BLaER1 treated with 17β-estradiol and CSF1 and Interleukin-3, amounts not matched to agents 10 nM and 100 nM (cell line): ENCODE results near the gene ATXN2.

Source experiments
- H3K27ac ChIP-seq, 11 experiments: shearing (Covaris generic); formaldehyde crosslinking; 2 replicates each; pipeline ENCODE4 v1.8.1; 2022
- H3K27me3 ChIP-seq, 11 experiments: shearing (Covaris generic); formaldehyde crosslinking; 2 replicates each; pipeline ENCODE4 v1.8.1; 2022
- H3K36me3 ChIP-seq, 11 experiments: shearing (Covaris generic); formaldehyde crosslinking; 2 replicates each; pipeline ENCODE4 v1.8.1; 2022
- H3K4me1 ChIP-seq, 10 experiments: shearing (Covaris generic); formaldehyde crosslinking; 2 replicates each; pipeline ENCODE4 v1.8.1; 2022
- H3K4me2 ChIP-seq, 11 experiments: shearing (Covaris generic); formaldehyde crosslinking; 2 replicates each; pipeline ENCODE4 v1.8.1; 2022
- H3K4me3 ChIP-seq, 10 experiments: shearing (Covaris generic); formaldehyde crosslinking; 2 replicates each; pipeline ENCODE4 v1.8.1; 2022
- H3K9ac ChIP-seq, 11 experiments: shearing (Covaris generic); formaldehyde crosslinking; 2 replicates each; pipeline ENCODE4 v1.8.1; 2022
- H3K9me3 ChIP-seq, 11 experiments: shearing (Covaris generic); formaldehyde crosslinking; replicated peaks in 1 of 11; 2 replicates each; pipeline ENCODE4 v1.8.1; 2022
- H4K20me1 ChIP-seq, 11 experiments: shearing (Covaris generic); formaldehyde crosslinking; 2 replicates each; pipeline ENCODE4 v1.8.1; 2022
- Cebpa-rat ChIP-seq, 11 experiments: shearing (Covaris generic); IDR thresholded peaks; 2 replicates each; pipeline ENCODE4 v1.8.1; 2022

The ATXN2 gene

GRCh38 chr12:111439657-111440151 lies 159.4 kb downstream of the ATXN2 start:
- Histone ChIP-seq H3K4me1 (peaks cover 100% of the 10 kb centered on the region in 10 experiments), H3K4me2 (peak overlapping the region; percentile 93 to 100 (median 98)), H3K36me3 (peaks cover 24 to 58% (median 43%) of the 10 kb centered on the region in 11 experiments; a peak in 21 of 22 replicates), H3K9me3 (no peaks in the 10 kb centered on the region), H3K27me3 (no peaks in the 10 kb centered on the region), H3K4me3 (peak overlapping the region in 2 of 10 experiments; percentile 3 to 61; a peak in 2 of 20 replicates), H3K9ac (peak overlapping the region; percentile 44 to 81 (median 66); a peak in 20 of 22 replicates), H3K27ac (peak overlapping the region; percentile 25 to 92 (median 82)), H4K20me1 (peaks cover 96 to 100% (median 100%) of the 10 kb centered on the region in 11 experiments)
- no peak for TF ChIP-seq Cebpa-rat (IDR thresholded peaks at IDR 0.05)

GRCh38 chr12:111438481-111438880 lies 160.6 kb downstream of the ATXN2 start:
- Histone ChIP-seq H3K9me3 (no peaks in the 10 kb centered on the region), H3K27ac (peak overlapping the region; percentile 57 to 92 (median 82)), H3K4me3 (peak overlapping the region in 9 of 10 experiments; percentile 12 to 61 (median 46); a peak in 12 of 20 replicates), H3K9ac (peak overlapping the region; percentile 63 to 81 (median 72); a peak in 21 of 22 replicates), H4K20me1 (peaks cover 84 to 100% (median 99%) of the 10 kb centered on the region in 11 experiments), H3K4me1 (peaks cover 100% of the 10 kb centered on the region in 10 experiments), H3K27me3 (no peaks in the 10 kb centered on the region), H3K36me3 (peaks cover 18 to 51% (median 43%) of the 10 kb centered on the region in 11 experiments; a peak in 21 of 22 replicates), H3K4me2 (peak overlapping the region; percentile 93 to 100 (median 98))
- peak in 1 of 11 experiments; percentile 44; a peak in 2 of 22 replicates for TF ChIP-seq Cebpa-rat (IDR thresholded peaks at IDR 0.05)

GRCh38 chr12:111437816-111438454 lies 161.2 kb downstream of the ATXN2 start:
- Histone ChIP-seq H3K4me1 (peaks cover 100% of the 10 kb centered on the region in 10 experiments), H3K4me3 (peak overlapping the region in 9 of 10 experiments; percentile 12 to 61 (median 46); a peak in 13 of 20 replicates), H3K27me3 (no peaks in the 10 kb centered on the region), H3K27ac (peak overlapping the region; percentile 57 to 92 (median 82)), H3K9ac (peak overlapping the region; percentile 63 to 81 (median 72)), H3K36me3 (peaks cover 17 to 51% (median 43%) of the 10 kb centered on the region in 11 experiments; a peak in 21 of 22 replicates), H3K9me3 (no peaks in the 10 kb centered on the region), H3K4me2 (peak overlapping the region; percentile 93 to 100 (median 98)), H4K20me1 (peaks cover 83 to 100% (median 96%) of the 10 kb centered on the region in 11 experiments)
- TF ChIP-seq Cebpa-rat (IDR thresholded peaks at IDR 0.05) = peak in 10 of 11 experiments; percentile 53 to 97 (median 89); a peak in 18 of 22 replicates

GRCh38 chr12:111436811-111437210 lies 162.3 kb downstream of the ATXN2 start:
- peak overlapping the region in 10 of 11 experiments; percentile 72 to 92 (median 83); a peak in 20 of 22 replicates for H3K27ac ChIP-seq
- peak overlapping the region; percentile 34 to 81 (median 71); a peak in 19 of 22 replicates for H3K9ac ChIP-seq
- H3K4me2 ChIP-seq = peak overlapping the region; percentile 93 to 100 (median 98)
- peaks cover 12 to 51% (median 43%) of the 10 kb centered on the region in 11 experiments; a peak in 21 of 22 replicates for H3K36me3 ChIP-seq
- peak overlapping the region in 4 of 10 experiments; percentile 41 to 54 (median 48); a peak in 7 of 20 replicates for H3K4me3 ChIP-seq
- H4K20me1 ChIP-seq = peaks cover 72 to 100% (median 88%) of the 10 kb centered on the region in 11 experiments
- H3K4me1 ChIP-seq = peaks cover 100% of the 10 kb centered on the region in 10 experiments
- TF ChIP-seq Cebpa-rat (IDR thresholded peaks at IDR 0.05) = no peak
- H3K9me3 ChIP-seq = peaks cover 0 to 6% (median 0%) of the 10 kb centered on the region in 11 experiments; a peak in 5 of 22 replicates
- H3K27me3 ChIP-seq = no peaks in the 10 kb centered on the region

- Histone ChIP-seq H3K9ac (peak overlapping the region; percentile 63 to 81 (median 71); a peak in 21 of 22 replicates), H3K4me3 (peak overlapping the region in 7 of 10 experiments; percentile 8 to 51 (median 41); a peak in 11 of 20 replicates), H3K4me2 (peak overlapping the region; percentile 93 to 100 (median 98)), H3K27ac (peak overlapping the region in 10 of 11 experiments; percentile 68 to 92 (median 83); a peak in 19 of 22 replicates), H3K9me3 (peaks cover 0 to 8% (median 0%) of the 10 kb centered on the region in 11 experiments; a peak in 5 of 22 replicates), H3K27me3 (no peaks in the 10 kb centered on the region), H4K20me1 (peaks cover 66 to 100% (median 82%) of the 10 kb centered on the region in 11 experiments), H3K36me3 (peaks cover 12 to 48% (median 42%) of the 10 kb centered on the region in 11 experiments; a peak in 20 of 22 replicates), H3K4me1 (peaks cover 100% of the 10 kb centered on the region in 10 experiments)
- no peak for TF ChIP-seq Cebpa-rat (IDR thresholded peaks at IDR 0.05)
Observed at GRCh38 chr12:111436266-111436665, 162.8 kb downstream of the ATXN2 start.

- TF ChIP-seq Cebpa-rat (IDR thresholded peaks at IDR 0.05) = no peak
- Histone ChIP-seq H3K4me1 (peaks cover 100% of the 10 kb centered on the region in 10 experiments), H3K36me3 (peaks cover 7 to 42% (median 37%) of the 10 kb centered on the region in 11 experiments; a peak in 20 of 22 replicates), H3K9me3 (peaks cover 0 to 8% (median 0%) of the 10 kb centered on the region in 11 experiments; a peak in 5 of 22 replicates), H3K4me3 (peak overlapping the region in 7 of 10 experiments; percentile 8 to 51 (median 41); a peak in 13 of 20 replicates), H4K20me1 (peaks cover 61 to 100% (median 77%) of the 10 kb centered on the region in 11 experiments), H3K27ac (peak overlapping the region in 10 of 11 experiments; percentile 68 to 92 (median 83); a peak in 19 of 22 replicates), H3K4me2 (peak overlapping the region; percentile 93 to 100 (median 98)), H3K27me3 (no peaks in the 10 kb centered on the region), H3K9ac (peak overlapping the region; percentile 63 to 81 (median 71); a peak in 21 of 22 replicates)
Observed at GRCh38 chr12:111435661-111436201, 163.4 kb downstream of the ATXN2 start.

GRCh38 chr12:111434680-111435338 lies 164.3 kb downstream of the ATXN2 start:
- peak overlapping the region; percentile 63 to 81 (median 71) for H3K9ac ChIP-seq
- H4K20me1 ChIP-seq = peaks cover 52 to 100% (median 76%) of the 10 kb centered on the region in 11 experiments
- peaks cover 0 to 35% (median 28%) of the 10 kb centered on the region in 11 experiments; a peak in 16 of 22 replicates for H3K36me3 ChIP-seq
- peak overlapping the region; percentile 93 to 100 (median 98) for H3K4me2 ChIP-seq
- no peak for TF ChIP-seq Cebpa-rat (IDR thresholded peaks at IDR 0.05)
- H3K9me3 ChIP-seq = peaks cover 0 to 8% (median 0%) of the 10 kb centered on the region in 11 experiments; a peak in 5 of 22 replicates
- H3K4me1 ChIP-seq = peaks cover 100% of the 10 kb centered on the region in 10 experiments
- peak overlapping the region in 9 of 10 experiments; percentile 22 to 51 (median 35); a peak in 17 of 20 replicates for H3K4me3 ChIP-seq
- peak overlapping the region; percentile 28 to 92 (median 82); a peak in 21 of 22 replicates for H3K27ac ChIP-seq
- no peaks in the 10 kb centered on the region for H3K27me3 ChIP-seq
